Measurements from ENCODE around the gene MAPK10.

GRCh38 chr4:86302830-86303229, 57.0 kb downstream of the MAPK10 start:
- no peak for TF ChIP-seq HES1 (IDR thresholded peaks at IDR 0.05; ENCODE audit: low read depth)
- no peak for TF ChIP-seq HMGXB4 (CRISPR knock-in tag; IDR thresholded peaks at IDR 0.05)
- TF ChIP-seq CHD1 (IDR thresholded peaks at IDR 0.05; ENCODE audit: low read length): no peak
- no peak for TF ChIP-seq CTCF (IDR thresholded peaks at IDR 0.05 in 2 of 3, conservative IDR thresholded peaks at IDR 0.05 in 1 of 3; ENCODE audit: insufficient read depth in 2 of 3, low read depth in 1 of 3, low read length in 3 of 3)
- TF ChIP-seq CTCFL (IDR thresholded peaks at IDR 0.05; ENCODE audit: borderline replicate concordance, insufficient read depth, low read depth, low read length, poor library complexity, severe bottlenecking): no peak
- no peak for TF ChIP-seq SMAD3 (CRISPR knock-in tag; conservative IDR thresholded peaks at IDR 0.05)
- TF ChIP-seq EZH2 (IDR thresholded peaks at IDR 0.05; ENCODE audit: borderline replicate concordance, low read depth, low read length): no peak
